SK-N-SH treated with all-trans-retinoic acid at 6 μM for 48 hours (cell line): ENCODE measurements around the gene KCNK6.
A peak's percentile ranks its signal among the peaks of the same experiment; 100 is the strongest.
"Not testable (repeated sequence)": the region's sequence is repeated elsewhere in the genome, so short reads cannot be mapped to it uniquely, and the experiment has no call there.

Experiments
- ATAC-seq: fragments of 200-7000 bp; cut with Tn5 transposase; 3 replicates; pipeline ENCODE4 v1.9.1; 2020; ENCODE audit warnings: mild to moderate bottlenecking, moderate library complexity
- ARNTL ChIP-seq: fragments of 450-650 bp; formaldehyde crosslinking; IDR thresholded peaks from 2 replicates; pipeline ENCODE4 v1.5.0; 2020; ENCODE audit warnings: low read depth, mild to moderate bottlenecking, moderate library complexity, borderline replicate concordance
- BACH2 ChIP-seq: fragments of 250-450 bp; sonication (Bioruptor Pico); IDR thresholded peaks from 2 replicates; pipeline ENCODE4 v1.9.0; 2021; ENCODE audit warnings: mild to moderate bottlenecking, borderline replicate concordance
- CREB5 ChIP-seq: fragments of 250-450 bp; sonication (Bioruptor Pico); IDR thresholded peaks from 2 replicates; pipeline ENCODE4 v1.5.1; 2020; ENCODE audit warnings: low read depth, mild to moderate bottlenecking, moderate library complexity
- CSDC2 ChIP-seq: fragments of 250-450 bp; sonication (Bioruptor Pico); IDR thresholded peaks from 2 replicates; pipeline ENCODE4 v1.5.0; 2020; ENCODE audit warnings: mild to moderate bottlenecking, moderate library complexity
- CSRNP3 ChIP-seq: fragments of 250-450 bp; sonication (Bioruptor Pico); IDR thresholded peaks from 2 replicates; pipeline ENCODE4 v1.5.1; 2021; ENCODE audit warnings: mild to moderate bottlenecking, moderate library complexity
- ESRRG ChIP-seq: fragments of 250-450 bp; sonication (Bioruptor Pico); IDR thresholded peaks from 2 replicates; pipeline ENCODE4 v1.6.1; 2021; ENCODE audit warnings: mild to moderate bottlenecking
- GLIS3 ChIP-seq: fragments of 250-450 bp; sonication (Bioruptor Pico); IDR thresholded peaks from 2 replicates; pipeline ENCODE4 v1.5.0; 2020; ENCODE audit warnings: mild to moderate bottlenecking, moderate library complexity
- ISL1 ChIP-seq: fragments of 250-450 bp; sonication (Bioruptor Pico); IDR thresholded peaks from 2 replicates; pipeline ENCODE4 v2.1.2; 2022; ENCODE audit warnings: mild to moderate bottlenecking, moderate library complexity
- OSR1 ChIP-seq: fragments of 250-450 bp; sonication (Bioruptor Pico); IDR thresholded peaks from 2 replicates; pipeline ENCODE4 v1.8.0; 2022; ENCODE audit warnings: moderate library complexity, mild to moderate bottlenecking, inconsistent platforms
- PATZ1 ChIP-seq: fragments of 250-450 bp; sonication (Bioruptor Pico); IDR thresholded peaks from 2 replicates; pipeline ENCODE4 v1.8.0; 2020; ENCODE audit warnings: mild to moderate bottlenecking, moderate library complexity, borderline replicate concordance
- POU6F1 ChIP-seq: fragments of 250-450 bp; sonication (Bioruptor Pico); IDR thresholded peaks from 2 replicates; pipeline ENCODE4 v1.8.0; 2021; ENCODE audit warnings: low read depth, mild to moderate bottlenecking, moderate library complexity, borderline replicate concordance
- PPARA ChIP-seq: fragments of 250-450 bp; sonication (Bioruptor Pico); IDR thresholded peaks from 2 replicates; pipeline ENCODE4 v1.5.0; 2020; ENCODE audit warnings: mild to moderate bottlenecking, borderline replicate concordance
- RARB ChIP-seq: fragments of 250-450 bp; sonication (Bioruptor Pico); IDR thresholded peaks from 2 replicates; pipeline ENCODE4 v1.8.0; 2021; ENCODE audit warnings: mild to moderate bottlenecking, moderate library complexity
- SNAI2 ChIP-seq: fragments of 250-450 bp; sonication (Bioruptor Pico); IDR thresholded peaks from 2 replicates; pipeline ENCODE4 v1.5.0; 2020; ENCODE audit warnings: mild to moderate bottlenecking, moderate library complexity
- TCF4 ChIP-seq: fragments of 250-450 bp; sonication (Bioruptor Pico); IDR thresholded peaks from 2 replicates; pipeline ENCODE4 v1.8.0; 2021; ENCODE audit warnings: mild to moderate bottlenecking, moderate library complexity, borderline replicate concordance
- TOX ChIP-seq: fragments of 250-450 bp; sonication (Bioruptor Pico); IDR thresholded peaks from 2 replicates; pipeline ENCODE4 v1.8.0; 2021; ENCODE audit warnings: mild to moderate bottlenecking, moderate library complexity, borderline replicate concordance
- ZC3H10 ChIP-seq: fragments of 250-450 bp; sonication (Bioruptor Pico); IDR thresholded peaks from 2 replicates; pipeline ENCODE4 v1.5.1; 2021; ENCODE audit warnings: mild to moderate bottlenecking, moderate library complexity
- ZFP30 ChIP-seq: fragments of 450-650 bp; formaldehyde crosslinking; IDR thresholded peaks from 2 replicates; pipeline ENCODE4 v1.5.0; 2022; ENCODE audit warnings: mild to moderate bottlenecking, moderate library complexity
- ZNF565 ChIP-seq: fragments of 450-650 bp; formaldehyde crosslinking; conservative IDR thresholded peaks from 2 replicates; pipeline ENCODE4 v1.5.0; 2020; ENCODE audit warnings: low read depth, mild to moderate bottlenecking, moderate library complexity
- ZNF70 ChIP-seq: fragments of 450-650 bp; formaldehyde crosslinking; IDR thresholded peaks from 2 replicates; pipeline ENCODE4 v1.5.0; 2020; ENCODE audit warnings: mild to moderate bottlenecking, moderate library complexity
- ZNF8 ChIP-seq: fragments of 450-650 bp; formaldehyde crosslinking; IDR thresholded peaks from 2 replicates; pipeline ENCODE4 v1.5.0; 2020; ENCODE audit warnings: mild to moderate bottlenecking, moderate library complexity

Gene KCNK6

GRCh38 chr19:38360839-38361631 lies 41.4 kb downstream of the KCNK6 start (continued):
- no peak for TF ChIP-seq POU6F1

- no peak for TF ChIP-seq ARNTL
- no peak for TF ChIP-seq PPARA (CRISPR knock-in tag)
- TF ChIP-seq GLIS3 (CRISPR knock-in tag), result no peak
- TF ChIP-seq ZNF70, result no peak
- no peak for TF ChIP-seq ZNF8 (CRISPR knock-in tag)
- TF ChIP-seq TCF4 (CRISPR knock-in tag), result no peak
- TF ChIP-seq ZFP30, result no peak
- no peak for TF ChIP-seq ISL1 (CRISPR knock-in tag)
- no peak for TF ChIP-seq CSDC2 (CRISPR knock-in tag)
- TF ChIP-seq ZC3H10 (CRISPR knock-in tag), result no peak
- peak; percentile 93 for ATAC-seq
Observed at GRCh38 chr19:38361633-38362075, 42.0 kb downstream of the KCNK6 start.

- TF ChIP-seq ZNF70 (peak; percentile 36; the same call in 1 of the 2 replicates), POU6F1 (no peak), ESRRG (CRISPR knock-in tag) (0 out of 2 replicates have a peak, but pooled peaks have one; percentile 31)
- peak; percentile 71 for ATAC-seq
Observed at GRCh38 chr19:38362076-38362945, 42.7 kb downstream of the KCNK6 start.

- ATAC-seq, result not testable (repeated sequence)
Observed at GRCh38 chr19:38362946-38363688, 43.5 kb downstream of the KCNK6 start.

GRCh38 chr19:38367041-38367440 lies 47.4 kb downstream of the KCNK6 start:
- ATAC-seq, result no peak
- no peak for TF ChIP-seq RARB (CRISPR knock-in tag)
- no peak for TF ChIP-seq BACH2 (CRISPR knock-in tag)
- no peak for TF ChIP-seq ZFP30
- no peak for TF ChIP-seq ZNF565 (CRISPR knock-in tag)
- TF ChIP-seq ZC3H10 (CRISPR knock-in tag), result no peak
- no peak for TF ChIP-seq ARNTL
- no peak for TF ChIP-seq SNAI2 (CRISPR knock-in tag)
- TF ChIP-seq CSRNP3 (CRISPR knock-in tag), result no peak
- TF ChIP-seq PATZ1 (CRISPR knock-in tag), result no peak
- no peak for TF ChIP-seq GLIS3 (CRISPR knock-in tag)
- no peak for TF ChIP-seq TOX
- TF ChIP-seq ZNF8 (CRISPR knock-in tag), result no peak
- no peak for TF ChIP-seq OSR1
- TF ChIP-seq CSDC2 (CRISPR knock-in tag), result no peak
- TF ChIP-seq CREB5 (CRISPR knock-in tag), result no peak
- no peak for TF ChIP-seq PPARA (CRISPR knock-in tag)
